ENCODE results near the gene TECPR2.

GRCh38 chr14:102506626-102506925, 143.8 kb downstream of the TECPR2 start:
- no peak for TF ChIP-seq CTCF (IDR thresholded peaks at IDR 0.05; ENCODE audit: low read depth, low read length)
- no peak for TF ChIP-seq MYC (IDR thresholded peaks at IDR 0.05; ENCODE audit: low read depth, low read length)
